Activated naive CD8-positive, alpha-beta T cell treated with anti-CD3 and anti-CD28 coated beads, Interleukin-2, amount 10 ng/mL, durations not matched to agents 7 days and 5 days (primary cell): Measurements from ENCODE around the gene ZBTB20. TPM values are rescaled to one million over a fixed set of nuclear protein-coding genes. Genes with fewer than 3 reads are reported as not detected.

ENCODE experiments used
- ATAC-seq: fragments of 150-1000 bp; cut with Tn5 transposase; one replicate; pipeline ENCODE4 v1.10.0; 2021; ENCODE audit warnings: low read depth, moderate library complexity
- POLR2A ChIA-PET: fragments of 350-600 bp; sonication (Branson Sonifier 250); formaldehyde crosslinking; loops from one replicate; lab custom pipeline; 2021; ENCODE audit warnings: antibody characterized with exemption; lab: Charles Lee
- DNase-seq: peaks from one replicate; pipeline ENCODE4 v3.0.0; 2021
- H3K27ac Mint-ChIP-seq: one replicate; pipeline ENCODE4 v1.8.0; 2022; ENCODE audit warnings: mild to moderate bottlenecking, mixed read lengths
- H3K27me3 Mint-ChIP-seq: one replicate; pipeline ENCODE4 v1.8.0; 2022; ENCODE audit warnings: mild to moderate bottlenecking, moderate library complexity, mixed read lengths
- H3K36me3 Mint-ChIP-seq: one replicate; pipeline ENCODE4 v1.8.0; 2021; ENCODE audit warnings: mild to moderate bottlenecking, mixed read lengths
- H3K4me1 Mint-ChIP-seq: one replicate; pipeline ENCODE4 v1.8.0; 2021; ENCODE audit warnings: mixed read lengths
- H3K4me3 Mint-ChIP-seq: one replicate; pipeline ENCODE4 v1.8.0; 2022; ENCODE audit warnings: mild to moderate bottlenecking, moderate library complexity, mixed read lengths
- H3K9me3 Mint-ChIP-seq: one replicate; pipeline ENCODE4 v1.8.0; 2021; ENCODE audit warnings: mixed read lengths
- total RNA-seq, 2 experiments: library from RNA; stranded (reverse); gene quantifications; one replicate each; pipeline ENCODE4 v1.2.3, GENCODE V29; 2021

Gene ZBTB20
- total RNA-seq, 2 experiments from 2014 or later: 27.4 to 31.3 TPM

- Mint-ChIP-seq H3K9me3 (no peaks in the 10 kb centered on the region), H3K27me3 (no peaks in the 10 kb centered on the region), H3K36me3 (peaks cover 5% of the 10 kb centered on the region), H3K27ac (peak overlapping the region; percentile 39), H3K4me3 (peak overlapping the region; percentile 13), H3K4me1 (peaks cover 19% of the 10 kb centered on the region)
- POLR2A ChIA-PET: interaction anchor here (0.7 kb wide), 1 partner anchor 19 kb away, joined by 4 read pairs; no protein-coding TSS in a partner anchor
- DNase-seq: no peak
- ATAC-seq: peak; percentile 31
Measured at GRCh38 chr3:114318295-114318694, 828.8 kb downstream of the ZBTB20 start.

GRCh38 chr3:114314282-114314681 is 832.8 kb downstream of the ZBTB20 start:
- DNase-seq: no peak
- Mint-ChIP-seq H3K4me1 (peaks cover 22% of the 10 kb centered on the region), H3K36me3 (peaks cover 2% of the 10 kb centered on the region), H3K4me3 (no peak overlapping the region), H3K27me3 (no peaks in the 10 kb centered on the region), H3K27ac (peak overlapping the region; percentile 22), H3K9me3 (no peaks in the 10 kb centered on the region)
- ATAC-seq: no peak
- POLR2A ChIA-PET: no interaction called here

- no peaks in the 10 kb centered on the region for H3K9me3 Mint-ChIP-seq
- POLR2A ChIA-PET: no interaction called here
- H3K4me3 Mint-ChIP-seq: no peak overlapping the region
- no peak for DNase-seq
- ATAC-seq: no peak
- peaks cover 29% of the 10 kb centered on the region for H3K4me1 Mint-ChIP-seq
- H3K27ac Mint-ChIP-seq: no peak overlapping the region
- peaks cover 2% of the 10 kb centered on the region for H3K36me3 Mint-ChIP-seq
- H3K27me3 Mint-ChIP-seq: no peaks in the 10 kb centered on the region
Measured at GRCh38 chr3:114313426-114313825, 833.7 kb downstream of the ZBTB20 start.

GRCh38 chr3:114310695-114311094 is 836.4 kb downstream of the ZBTB20 start:
- ATAC-seq: no peak
- H3K9me3 Mint-ChIP-seq: peaks cover 2% of the 10 kb centered on the region
- peaks cover 39% of the 10 kb centered on the region for H3K4me1 Mint-ChIP-seq
- no peaks in the 10 kb centered on the region for H3K27me3 Mint-ChIP-seq
- H3K27ac Mint-ChIP-seq: no peak overlapping the region
- H3K4me3 Mint-ChIP-seq: no peak overlapping the region
- POLR2A ChIA-PET: no interaction called here
- peaks cover 9% of the 10 kb centered on the region for H3K36me3 Mint-ChIP-seq
- no peak for DNase-seq

- ATAC-seq (peak; percentile 95), DNase-seq (peak; percentile 38)
- Mint-ChIP-seq H3K27me3 (no peaks in the 10 kb centered on the region), H3K9me3 (peaks cover 2% of the 10 kb centered on the region), H3K27ac (peak overlapping the region; percentile 87), H3K4me1 (peaks cover 30% of the 10 kb centered on the region), H3K4me3 (peak overlapping the region; percentile 36), H3K36me3 (peaks cover 9% of the 10 kb centered on the region)
- POLR2A ChIA-PET: no interaction called here
Measured at GRCh38 chr3:114308830-114309229, 838.3 kb downstream of the ZBTB20 start.

GRCh38 chr3:114308377-114308776 is 838.7 kb downstream of the ZBTB20 start:
- H3K27me3 Mint-ChIP-seq: no peaks in the 10 kb centered on the region

GRCh38 chr3:114307832-114308231 is 839.3 kb downstream of the ZBTB20 start:
- Mint-ChIP-seq H3K27ac (peak overlapping the region; percentile 87), H3K9me3 (peaks cover 2% of the 10 kb centered on the region), H3K27me3 (no peaks in the 10 kb centered on the region), H3K4me3 (peak overlapping the region; percentile 36), H3K36me3 (peaks cover 9% of the 10 kb centered on the region), H3K4me1 (peaks cover 29% of the 10 kb centered on the region)
- POLR2A ChIA-PET: interaction anchor here (0.9 to 1.6 kb wide), 3 partner anchors 89 to 94 kb away, joined by 3 to 6 read pairs (median 3); no protein-coding TSS in a partner anchor
- no peak for ATAC-seq
- DNase-seq: no peak

More at GRCh38 chr3:114308377-114308776, 838.7 kb downstream of the ZBTB20 start:
- DNase-seq: no peak
- Mint-ChIP-seq H3K4me1 (peaks cover 29% of the 10 kb centered on the region), H3K9me3 (peaks cover 2% of the 10 kb centered on the region), H3K36me3 (peaks cover 9% of the 10 kb centered on the region), H3K27ac (peak overlapping the region; percentile 87), H3K4me3 (peak overlapping the region; percentile 36)
- peak; percentile 25 for ATAC-seq
- POLR2A ChIA-PET: interaction anchor here (1.0 to 1.6 kb wide), 2 partner anchors 90 to 93 kb away, joined by 3 to 6 read pairs; no protein-coding TSS in a partner anchor

GRCh38 chr3:114307222-114307830 is 839.8 kb downstream of the ZBTB20 start:
- ATAC-seq (no peak), DNase-seq (no peak)
- Mint-ChIP-seq H3K4me3 (peak overlapping the region; percentile 41), H3K27me3 (no peaks in the 10 kb centered on the region), H3K27ac (peak overlapping the region; percentile 77), H3K4me1 (peaks cover 29% of the 10 kb centered on the region), H3K36me3 (peaks cover 9% of the 10 kb centered on the region), H3K9me3 (peaks cover 2% of the 10 kb centered on the region)
- POLR2A ChIA-PET: interaction anchor here (0.9 to 1.6 kb wide), 4 partner anchors 16 to 94 kb away, joined by 3 to 6 read pairs (median 4); no protein-coding TSS in a partner anchor

GRCh38 chr3:114299941-114300624 is 847.0 kb downstream of the ZBTB20 start:
- H3K27ac Mint-ChIP-seq: no peak overlapping the region
- no peak for ATAC-seq
- peaks cover 6% of the 10 kb centered on the region for H3K4me1 Mint-ChIP-seq
- POLR2A ChIA-PET: no interaction called here
- no peaks in the 10 kb centered on the region for H3K9me3 Mint-ChIP-seq
- no peak for DNase-seq
- H3K36me3 Mint-ChIP-seq: peaks cover 2% of the 10 kb centered on the region
- H3K27me3 Mint-ChIP-seq: no peaks in the 10 kb centered on the region
- no peak overlapping the region for H3K4me3 Mint-ChIP-seq

GRCh38 chr3:114299421-114299820 is 847.7 kb downstream of the ZBTB20 start:
- ATAC-seq: peak; percentile 76
- Mint-ChIP-seq H3K9me3 (no peaks in the 10 kb centered on the region), H3K36me3 (peaks cover 3% of the 10 kb centered on the region), H3K4me1 (peaks cover 9% of the 10 kb centered on the region), H3K27ac (peak overlapping the region; percentile 38), H3K27me3 (no peaks in the 10 kb centered on the region), H3K4me3 (no peak overlapping the region)
- POLR2A ChIA-PET: interaction anchor here (0.6 to 0.7 kb wide), 2 partner anchors 18 to 85 kb away, joined by 4 read pairs; no protein-coding TSS in a partner anchor
- no peak for DNase-seq

- H3K4me1 Mint-ChIP-seq: peaks cover 19% of the 10 kb centered on the region
- no peak overlapping the region for H3K4me3 Mint-ChIP-seq
- POLR2A ChIA-PET: no interaction called here
- ATAC-seq (no peak), DNase-seq (no peak)
- H3K9me3 Mint-ChIP-seq: no peaks in the 10 kb centered on the region
- no peaks in the 10 kb centered on the region for H3K27me3 Mint-ChIP-seq
- no peak overlapping the region for H3K27ac Mint-ChIP-seq
- peaks cover 2% of the 10 kb centered on the region for H3K36me3 Mint-ChIP-seq
Measured at GRCh38 chr3:114295946-114296345, 851.1 kb downstream of the ZBTB20 start.

GRCh38 chr3:114294940-114295480 is 852.1 kb downstream of the ZBTB20 start:
- H3K36me3 Mint-ChIP-seq: peaks cover 2% of the 10 kb centered on the region
- H3K9me3 Mint-ChIP-seq: no peaks in the 10 kb centered on the region
- no peak for ATAC-seq
- no peak for DNase-seq
- no peaks in the 10 kb centered on the region for H3K27me3 Mint-ChIP-seq
- peaks cover 21% of the 10 kb centered on the region for H3K4me1 Mint-ChIP-seq
- POLR2A ChIA-PET: no interaction called here
- H3K27ac Mint-ChIP-seq: peak overlapping the region; percentile 64
- peak overlapping the region; percentile 58 for H3K4me3 Mint-ChIP-seq

- POLR2A ChIA-PET: interaction anchor here (1.8 kb wide), 1 partner anchor 80 kb away, joined by 5 read pairs; no protein-coding TSS in a partner anchor
- Mint-ChIP-seq H3K9me3 (no peaks in the 10 kb centered on the region), H3K27me3 (no peaks in the 10 kb centered on the region), H3K36me3 (peaks cover 2% of the 10 kb centered on the region), H3K27ac (peak within 1 kb of the TSS; percentile 72), H3K4me3 (peak within 1 kb of the TSS; percentile 58), H3K4me1 (peaks cover 19% of the 10 kb centered on the region)
- DNase-seq (no peak), ATAC-seq (no peak)
Measured at GRCh38 chr3:114293838-114294535, 853.1 kb downstream of the ZBTB20 start, which contains the start of gene TIGIT. TSS of gene TIGIT (plus strand) at chr3:114294028. CDS start at chr3:114294062, 34 bp downstream.
